ENCODE data around the gene ZBTB39. TPM values are rescaled to one million over a fixed set of nuclear protein-coding genes. Genes with fewer than 3 reads are reported as not detected.
"Not testable (repeated sequence)": the region's sequence is repeated elsewhere in the genome, so short reads cannot be mapped to it uniquely, and the experiment has no call there.

ZBTB39 gene
- total RNA-seq, 1 experiment from 2014 or later, result 3.6 TPM

DNA sequence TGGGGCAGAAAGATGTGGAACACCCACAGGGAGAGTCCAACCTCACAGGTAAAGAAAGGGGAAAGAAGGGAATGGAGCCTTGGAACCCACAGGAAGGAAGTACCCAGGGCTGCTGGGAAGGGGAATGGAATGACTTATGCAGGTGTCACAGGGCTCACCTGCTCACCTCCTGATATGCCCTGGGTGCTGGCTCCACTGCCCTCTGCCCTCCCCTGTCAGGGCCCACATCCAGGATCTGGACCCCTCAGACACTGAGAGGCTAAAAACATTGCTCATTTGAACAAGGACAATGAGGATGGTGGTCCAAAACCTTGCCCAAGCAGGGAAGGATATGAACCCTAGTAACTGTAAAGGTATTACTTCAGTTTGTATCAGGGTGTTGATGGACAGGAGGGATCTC is 19.3 kb downstream of the ZBTB39 start:
- DNase-seq (no peak), ATAC-seq (no peak)
- TF ChIP-seq EZH2 (IDR thresholded peaks at IDR 0.05; ENCODE audit: low read length, unreplicated experiment) (no peak), EZH2phosphoT487 (IDR thresholded peaks at IDR 0.05; ENCODE audit: borderline replicate concordance, low read length) (no peak), CTCF (conservative IDR thresholded peaks at IDR 0.05; ENCODE audit: low read depth, low read length) (no peak)
- no peaks in the 10 kb centered on the region for H3K9me2 ChIP-seq (replicated peaks; ENCODE audit: low read length)
- no peak overlapping the region; the same call in 1 of the 2 replicates for H3K4me2 ChIP-seq (ENCODE audit: low read length)
- CTCF ChIA-PET, result interaction anchor here (1.0 to 1.2 kb wide), 3 partner anchors 87 to 350 kb away, joined by 3 to 13 read pairs (median 5); partner anchors contain the start of gene HSD17B6
- no peak overlapping the region for H3K9ac ChIP-seq (ENCODE audit: low read length)
- H3K27ac ChIP-seq (ENCODE audit: low read length), result 0 out of 2 replicates have a peak overlapping the region, but pooled peaks have one; percentile 69
- no peaks in the 10 kb centered on the region for H3F3A ChIP-seq (ENCODE audit: low read length, unreplicated experiment)
- H3K36me3 ChIP-seq (ENCODE audit: low read depth, low read length), result no peaks in the 10 kb centered on the region
- POLR2A ChIA-PET (ENCODE audit: unreplicated experiment), result no interaction called here
- no peaks in the 10 kb centered on the region for H4K20me1 ChIP-seq (ENCODE audit: low read length)
- no peaks in the 10 kb centered on the region for H3K79me2 ChIP-seq (ENCODE audit: low read length)
- no TSS peak for BruUV-seq (replicated peaks)
- H3K27me3 ChIP-seq (ENCODE audit: low read length), result no peaks in the 10 kb centered on the region
- H3K9me3 ChIP-seq (ENCODE audit: low read length), result no peaks in the 10 kb centered on the region
- intact Hi-C loops (cut with micrococcal nuclease), result loop anchor here (1.0 to 2.0 kb wide), 4 partner anchors 40 to 350 kb away; no protein-coding TSS in a partner anchor
- H2AFZ ChIP-seq (ENCODE audit: low read length), result no peak overlapping the region
- peaks cover 17% of the 10 kb centered on the region for H3K4me1 ChIP-seq (ENCODE audit: insufficient read depth, low read length)
- H3K4me3 ChIP-seq (ENCODE audit: low read length), result no peak overlapping the region

- H3K9me3 ChIP-seq (ENCODE audit: low read length); H3K27me3 ChIP-seq (ENCODE audit: low read length); H3F3A ChIP-seq (ENCODE audit: low read length, unreplicated experiment); H3K79me2 ChIP-seq (ENCODE audit: low read length); H3K9me2 ChIP-seq (replicated peaks; ENCODE audit: low read length); H3K4me3 ChIP-seq (ENCODE audit: low read length); BruUV-seq (replicated peaks); H2AFZ ChIP-seq (ENCODE audit: low read length); H3K9ac ChIP-seq (ENCODE audit: low read length); H3K36me3 ChIP-seq (ENCODE audit: low read depth, low read length); H4K20me1 ChIP-seq (ENCODE audit: low read length): not testable (repeated sequence)
- ATAC-seq (peak; percentile 96), DNase-seq (peak; percentile 95)
- Histone ChIP-seq H3K4me1 (ENCODE audit: insufficient read depth, low read length) (peaks cover 17% of the 10 kb centered on the region), H3K27ac (ENCODE audit: low read length) (peak overlapping the region; percentile 69), H3K4me2 (ENCODE audit: low read length) (peak overlapping the region; percentile 14)
- TF ChIP-seq CTCF (conservative IDR thresholded peaks at IDR 0.05; ENCODE audit: low read depth, low read length), result 0 out of 2 replicates have a peak, but pooled peaks have one; percentile 8
- ChIA-PET POLR2A (ENCODE audit: unreplicated experiment) (interaction anchor here (0.6 kb wide), 1 partner anchor 98 kb away, joined by 5 read pairs; no protein-coding TSS in a partner anchor), CTCF (interaction anchor here (0.6 to 0.9 kb wide), 5 partner anchors 16 to 228 kb away, joined by 3 to 4 read pairs (median 4); no protein-coding TSS in a partner anchor)
- intact Hi-C loops (cut with micrococcal nuclease), result loop anchor here (2.0 kb wide), 1 partner anchor 349 kb away; no protein-coding TSS in a partner anchor
Observed at GRCh38 chr12:56985714-56986113, 20.6 kb downstream of the ZBTB39 start.

- no peak for ATAC-seq
Observed at GRCh38 chr12:56983386-56983785, 23.0 kb downstream of the ZBTB39 start.

More at GRCh38 chr12:56983386-56983785, 23.0 kb downstream of the ZBTB39 start:
- intact Hi-C loops (cut with micrococcal nuclease), result no loop called here
- Histone ChIP-seq H3K9ac (ENCODE audit: low read length) (no peak overlapping the region), H3K27me3 (ENCODE audit: low read length) (no peaks in the 10 kb centered on the region), H2AFZ (ENCODE audit: low read length) (no peak overlapping the region), H3K4me3 (ENCODE audit: low read length) (no peak overlapping the region), H3F3A (ENCODE audit: low read length, unreplicated experiment) (no peaks in the 10 kb centered on the region), H4K20me1 (ENCODE audit: low read length) (no peaks in the 10 kb centered on the region), H3K36me3 (ENCODE audit: low read depth, low read length) (no peaks in the 10 kb centered on the region), H3K9me3 (ENCODE audit: low read length) (no peaks in the 10 kb centered on the region), H3K9me2 (replicated peaks; ENCODE audit: low read length) (no peaks in the 10 kb centered on the region), H3K4me2 (ENCODE audit: low read length) (no peak overlapping the region), H3K27ac (ENCODE audit: low read length) (no peak overlapping the region), H3K79me2 (ENCODE audit: low read length) (no peaks in the 10 kb centered on the region), H3K4me1 (ENCODE audit: insufficient read depth, low read length) (peaks cover 17% of the 10 kb centered on the region)
- CTCF ChIA-PET, result no interaction called here
- no TSS peak for BruUV-seq (replicated peaks)
- TF ChIP-seq EZH2phosphoT487 (IDR thresholded peaks at IDR 0.05; ENCODE audit: borderline replicate concordance, low read length) (no peak), CTCF (conservative IDR thresholded peaks at IDR 0.05; ENCODE audit: low read depth, low read length) (no peak), EZH2 (IDR thresholded peaks at IDR 0.05; ENCODE audit: low read length, unreplicated experiment) (no peak)
- no peak for DNase-seq
- POLR2A ChIA-PET (ENCODE audit: unreplicated experiment), result no interaction called here
